Measurements from ENCODE around the gene DNAJC5. TPM values are rescaled to one million over a fixed set of nuclear protein-coding genes. Genes with fewer than 3 reads are reported as not detected.
A peak's percentile ranks its signal among the peaks of the same experiment; 100 is the strongest.

The DNAJC5 gene
- total RNA-seq, 2 experiments from 2014 or later, result 47.3 to 48.1 TPM

DNA sequence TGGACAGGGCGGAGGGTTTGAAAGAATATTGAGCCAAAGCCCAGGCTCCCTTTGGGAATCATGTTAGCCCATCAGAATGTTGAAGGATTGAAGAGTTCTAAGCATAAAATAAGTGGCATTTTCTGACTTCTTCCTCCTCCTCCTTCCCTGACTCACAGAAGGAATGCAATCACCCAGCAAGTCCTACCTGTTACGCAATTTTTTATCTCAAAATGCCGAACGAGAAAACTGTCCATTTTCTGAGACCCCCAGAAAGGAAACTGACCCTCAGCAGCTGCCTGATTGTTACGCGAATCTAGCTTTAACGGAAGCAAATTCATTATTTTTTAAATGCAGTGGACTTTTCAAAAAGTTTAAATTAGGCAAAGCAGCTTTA is 4.7 kb upstream of the DNAJC5 start:
- Mint-ChIP-seq H3K9me3 (ENCODE audit: insufficient read depth) (no peaks in the 10 kb centered on the region), H3K27me3 (ENCODE audit: low read depth) (no peaks in the 10 kb centered on the region), H3K4me1 (ENCODE audit: low read depth) (peaks cover 8% of the 10 kb centered on the region), H3K4me3 (no peak overlapping the region), H3K36me3 (ENCODE audit: low read depth) (peaks cover 18% of the 10 kb centered on the region), H3K27ac (no peak overlapping the region)
- no peak for DNase-seq
- ChIA-PET CTCF (no interaction called here), POLR2A (no interaction called here)
- ATAC-seq, result no peak

GRCh38 chr20:63890616-63891015 is 4.3 kb upstream of the DNAJC5 start:
- peaks cover 19% of the 10 kb centered on the region for H3K36me3 Mint-ChIP-seq (ENCODE audit: low read depth)
- H3K4me3 Mint-ChIP-seq, result no peak overlapping the region
- no peak overlapping the region for H3K27ac Mint-ChIP-seq
- CTCF ChIA-PET, result no interaction called here
- POLR2A ChIA-PET, result no interaction called here
- no peaks in the 10 kb centered on the region for H3K9me3 Mint-ChIP-seq (ENCODE audit: insufficient read depth)
- peaks cover 8% of the 10 kb centered on the region for H3K4me1 Mint-ChIP-seq (ENCODE audit: low read depth)
- no peaks in the 10 kb centered on the region for H3K27me3 Mint-ChIP-seq (ENCODE audit: low read depth)
- ATAC-seq (no peak), DNase-seq (no peak)

- ATAC-seq (no peak), DNase-seq (no peak)
- ChIA-PET CTCF (no interaction called here), POLR2A (no interaction called here)
- Mint-ChIP-seq H3K27ac (no peak overlapping the region), H3K36me3 (ENCODE audit: low read depth) (peaks cover 24% of the 10 kb centered on the region), H3K4me3 (no peak overlapping the region), H3K9me3 (ENCODE audit: insufficient read depth) (no peaks in the 10 kb centered on the region), H3K4me1 (ENCODE audit: low read depth) (peaks cover 13% of the 10 kb centered on the region), H3K27me3 (ENCODE audit: low read depth) (no peaks in the 10 kb centered on the region)
Measured at GRCh38 chr20:63891061-63892002, 3.6 kb upstream of the DNAJC5 start.

- Mint-ChIP-seq H3K36me3 (ENCODE audit: low read depth) (peaks cover 28% of the 10 kb centered on the region), H3K27ac (no peak overlapping the region), H3K4me1 (ENCODE audit: low read depth) (peaks cover 20% of the 10 kb centered on the region), H3K4me3 (no peak overlapping the region), H3K27me3 (ENCODE audit: low read depth) (no peaks in the 10 kb centered on the region), H3K9me3 (ENCODE audit: insufficient read depth) (no peaks in the 10 kb centered on the region)
- CTCF ChIA-PET, result interaction anchor here (1.7 kb wide), 1 partner anchor 106 kb away, joined by 4 read pairs; no protein-coding TSS in a partner anchor
- POLR2A ChIA-PET, result interaction anchor here (0.6 kb wide), 1 partner anchor 142 kb away, joined by 3 read pairs; no protein-coding TSS in a partner anchor
- no peak for ATAC-seq
- DNase-seq, result no peak
Measured at GRCh38 chr20:63892402-63892801, 2.5 kb upstream of the DNAJC5 start.

DNA sequence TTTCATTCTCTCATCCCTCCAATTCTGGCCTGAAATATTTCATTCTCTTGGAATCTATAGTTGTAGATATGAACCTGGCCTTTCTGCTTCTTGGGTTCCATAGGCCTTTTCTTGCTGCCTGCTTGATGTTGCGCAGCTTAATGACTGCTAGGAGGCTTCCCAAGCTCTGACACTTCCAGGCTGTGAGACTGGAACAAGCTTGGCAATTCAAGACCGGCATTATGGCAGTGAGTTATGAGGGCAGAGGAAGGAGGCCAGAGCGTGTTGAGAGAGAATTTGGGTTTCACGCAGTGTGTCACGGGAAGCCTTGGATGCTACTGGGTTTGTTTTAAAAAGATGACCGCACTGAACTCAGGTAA is 948 bp upstream of the DNAJC5 start:
- peaks cover 34% of the 10 kb centered on the region for H3K4me1 Mint-ChIP-seq (ENCODE audit: low read depth)
- H3K36me3 Mint-ChIP-seq (ENCODE audit: low read depth), result peaks cover 37% of the 10 kb centered on the region
- H3K27ac Mint-ChIP-seq, result peak overlapping the region; percentile 48
- H3K9me3 Mint-ChIP-seq (ENCODE audit: insufficient read depth), result no peaks in the 10 kb centered on the region
- ChIA-PET POLR2A (interaction anchor here (1.1 kb wide), 1 partner anchor 373 kb away, joined by 3 read pairs; the partner anchor contains the start of gene PPDPF), CTCF (interaction anchor here (0.6 to 1.7 kb wide), 4 partner anchors 29 to 227 kb away, joined by 3 to 4 read pairs (median 3); partner anchors contain the start of genes PRPF6 and TPD52L2)
- DNase-seq (no peak), ATAC-seq (no peak)
- H3K27me3 Mint-ChIP-seq (ENCODE audit: low read depth), result no peaks in the 10 kb centered on the region
- peak overlapping the region; percentile 54 for H3K4me3 Mint-ChIP-seq

GRCh38 chr20:63895202-63895951 is 451 bp downstream of the DNAJC5 start:
- peak overlapping the region; percentile 96 for H3K27ac Mint-ChIP-seq
- ChIA-PET CTCF (interaction anchor here (0.7 to 2.1 kb wide), 9 partner anchors 18 to 358 kb away, joined by 3 to 10 read pairs (median 4); partner anchors contain the start of genes PTK6, SAMD10 and TPD52L2), POLR2A (interaction anchor here (0.7 to 1.2 kb wide), 6 partner anchors 30 to 1254 kb away, joined by 3 to 5 read pairs (median 3); partner anchors contain the start of genes C20orf204, PPDPF, PRPF6 and TPD52L2)
- H3K9me3 Mint-ChIP-seq (ENCODE audit: insufficient read depth), result no peaks in the 10 kb centered on the region
- ATAC-seq (no peak), DNase-seq (no peak)
- H3K4me1 Mint-ChIP-seq (ENCODE audit: low read depth), result peaks cover 37% of the 10 kb centered on the region
- H3K36me3 Mint-ChIP-seq (ENCODE audit: low read depth), result peaks cover 34% of the 10 kb centered on the region
- H3K4me3 Mint-ChIP-seq, result peak overlapping the region; percentile 88
- no peaks in the 10 kb centered on the region for H3K27me3 Mint-ChIP-seq (ENCODE audit: low read depth)

DNA sequence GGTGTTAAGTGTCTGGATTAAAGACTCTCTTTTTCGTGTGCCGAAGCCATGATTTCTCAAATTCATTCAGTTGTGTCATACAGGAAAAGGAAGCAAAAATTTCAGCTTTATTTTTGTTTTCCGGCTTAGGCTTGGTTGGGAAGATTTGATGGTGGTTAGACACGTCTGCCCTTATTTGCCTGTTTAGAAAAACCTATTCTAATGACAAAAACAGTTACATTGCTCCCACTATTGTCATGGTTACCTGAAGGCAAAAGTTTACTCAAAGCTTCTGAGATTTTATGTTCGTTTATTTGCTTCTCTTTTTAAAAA is 982 bp downstream of the DNAJC5 start:
- ChIA-PET POLR2A (interaction anchor here (0.5 to 1.2 kb wide), 5 partner anchors 31 to 315 kb away, joined by 3 to 5 read pairs (median 3); partner anchors contain the start of genes C20orf204, PRPF6, TPD52L2 and UCKL1), CTCF (interaction anchor here (0.7 to 2.1 kb wide), 11 partner anchors 9 to 358 kb away, joined by 3 to 10 read pairs (median 3); partner anchors contain the start of genes PTK6, SAMD10 and TPD52L2)
- DNase-seq (no peak), ATAC-seq (no peak)
- Mint-ChIP-seq H3K9me3 (ENCODE audit: insufficient read depth) (no peaks in the 10 kb centered on the region), H3K27ac (peak overlapping the region; percentile 96), H3K4me1 (ENCODE audit: low read depth) (peaks cover 40% of the 10 kb centered on the region), H3K4me3 (peak overlapping the region; percentile 88), H3K36me3 (ENCODE audit: low read depth) (peaks cover 35% of the 10 kb centered on the region), H3K27me3 (ENCODE audit: low read depth) (no peaks in the 10 kb centered on the region)

DNA sequence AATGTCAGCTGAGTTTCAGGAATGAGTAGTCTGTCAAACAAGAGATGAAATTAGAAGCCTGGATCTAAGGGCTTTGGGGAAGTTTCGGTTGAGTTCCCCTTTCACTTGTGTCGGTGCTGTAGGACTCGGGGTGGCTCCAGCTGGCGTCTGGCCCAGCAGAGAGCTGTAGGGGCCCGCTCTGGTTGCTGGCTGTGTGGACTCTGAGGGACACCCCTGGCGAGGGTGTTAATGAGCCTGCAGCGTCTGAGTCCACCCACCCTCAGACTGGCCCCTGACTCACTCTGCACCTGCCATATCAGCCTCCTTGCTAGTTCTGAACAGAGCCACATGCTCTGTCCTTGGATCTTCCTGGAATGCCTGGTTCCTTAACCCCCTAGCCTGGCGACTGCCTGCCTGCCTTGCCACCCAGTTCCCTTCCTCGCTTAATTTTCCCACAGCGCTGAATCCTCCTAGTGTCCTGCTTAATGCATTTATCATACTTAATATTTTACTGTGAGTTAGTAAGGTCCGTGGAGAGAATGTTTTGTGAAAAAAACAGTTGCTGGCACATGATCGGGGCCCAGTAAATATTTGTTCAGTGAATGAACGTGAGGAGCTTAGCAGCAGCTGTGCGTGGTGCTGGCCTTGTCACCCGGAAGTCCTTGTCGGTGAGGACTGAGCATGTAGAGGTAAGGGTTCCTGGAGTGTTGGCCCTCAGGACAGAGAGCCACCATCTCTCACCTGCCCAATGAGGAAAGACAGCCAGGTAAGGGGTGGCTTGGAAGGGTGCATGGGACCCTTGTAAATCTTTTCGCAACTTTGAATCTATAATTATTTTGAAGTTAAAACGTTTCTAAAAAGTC is 1.6 kb downstream of the DNAJC5 start:
- POLR2A ChIA-PET, result interaction anchor here (0.5 to 1.2 kb wide), 4 partner anchors 31 to 316 kb away, joined by 3 to 5 read pairs (median 4); partner anchors contain the start of genes ARFRP1, TPD52L2, UCKL1 and ZGPAT
- Mint-ChIP-seq H3K27me3 (ENCODE audit: low read depth) (no peaks in the 10 kb centered on the region), H3K36me3 (ENCODE audit: low read depth) (peaks cover 37% of the 10 kb centered on the region), H3K27ac (peak overlapping the region; percentile 96), H3K9me3 (ENCODE audit: insufficient read depth) (no peaks in the 10 kb centered on the region), H3K4me3 (peak overlapping the region; percentile 88), H3K4me1 (ENCODE audit: low read depth) (peaks cover 45% of the 10 kb centered on the region)
- DNase-seq (peak; percentile 46), ATAC-seq (peak; percentile 28)
- CTCF ChIA-PET, result interaction anchor here (0.8 to 2.1 kb wide), 10 partner anchors 9 to 359 kb away, joined by 3 to 10 read pairs (median 4); partner anchors contain the start of genes PTK6, SAMD10 and TPD52L2

- Mint-ChIP-seq H3K36me3 (ENCODE audit: low read depth) (peaks cover 44% of the 10 kb centered on the region), H3K4me1 (ENCODE audit: low read depth) (peaks cover 56% of the 10 kb centered on the region), H3K4me3 (no peak overlapping the region), H3K9me3 (ENCODE audit: insufficient read depth) (no peaks in the 10 kb centered on the region), H3K27me3 (ENCODE audit: low read depth) (no peaks in the 10 kb centered on the region), H3K27ac (peak overlapping the region; percentile 62)
- DNase-seq, result no peak
- ChIA-PET POLR2A (no interaction called here), CTCF (interaction anchor here (0.9 kb wide), 1 partner anchor 11 kb away, joined by 3 read pairs; no protein-coding TSS in a partner anchor)
- ATAC-seq, result no peak
Measured at GRCh38 chr20:63897978-63898561, 3.1 kb downstream of the DNAJC5 start.

DNA sequence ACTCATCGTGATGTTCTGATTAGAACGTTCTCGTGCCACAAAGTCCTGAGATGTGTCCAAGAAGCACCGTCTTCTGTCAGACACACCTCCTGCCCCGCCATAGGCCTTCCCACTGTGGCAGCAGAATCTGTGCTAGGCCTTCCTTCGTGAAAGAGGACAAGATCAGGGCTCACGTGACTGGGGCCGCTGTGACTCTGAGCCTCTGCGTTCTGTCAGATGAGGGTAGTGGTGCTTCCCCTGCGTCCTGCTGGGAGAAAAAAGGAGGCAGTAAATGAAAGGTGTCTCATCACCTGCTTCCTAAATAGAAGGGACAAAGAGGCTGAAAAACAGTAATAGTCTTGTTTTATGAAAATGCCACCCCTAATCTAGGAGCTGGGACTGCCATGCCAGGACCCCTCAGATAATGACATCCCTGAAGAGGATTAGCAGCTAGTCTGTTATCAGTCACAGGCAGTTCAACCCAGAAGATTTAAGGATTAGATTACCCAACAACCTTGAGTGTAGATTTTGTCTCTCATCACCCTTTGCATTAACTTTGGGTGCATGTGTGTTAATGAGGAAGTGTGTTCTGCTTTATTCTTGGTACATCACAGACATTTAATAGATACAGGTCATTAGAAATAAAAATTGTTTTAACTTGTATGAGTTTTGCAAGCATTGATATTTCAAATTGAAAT is 4.1 kb downstream of the DNAJC5 start:
- no peak for DNase-seq
- Mint-ChIP-seq H3K27ac (no peak overlapping the region), H3K4me1 (ENCODE audit: low read depth) (peaks cover 62% of the 10 kb centered on the region), H3K36me3 (ENCODE audit: low read depth) (peaks cover 50% of the 10 kb centered on the region), H3K4me3 (no peak overlapping the region), H3K9me3 (ENCODE audit: insufficient read depth) (no peaks in the 10 kb centered on the region), H3K27me3 (ENCODE audit: low read depth) (no peaks in the 10 kb centered on the region)
- POLR2A ChIA-PET, result no interaction called here
- CTCF ChIA-PET, result no interaction called here
- no peak for ATAC-seq
